GM18502 (cell line): Measurements from ENCODE around the gene DDHD1.
"Not testable (repeated sequence)": the region's sequence is repeated elsewhere in the genome, so short reads cannot be mapped to it uniquely, and the experiment has no call there.

Experiments
- ATAC-seq: cut with Tn5 transposase; IDR thresholded peaks from one replicate; pipeline ENCODE4 v1.9.1; 2021; ENCODE audit warnings: mild to moderate bottlenecking; ENCODE audit not compliant: unreplicated experiment, poor library complexity

Gene DDHD1

GRCh38 chr14:53153702-53154112 lies 584 bp upstream of the DDHD1 start:
- ATAC-seq: no peak

- ATAC-seq: peak; percentile 27
Measured at GRCh38 chr14:53152184-53152886, 788 bp downstream of the DDHD1 start.

GRCh38 chr14:53151523-53152183 lies 1.5 kb downstream of the DDHD1 start:
- ATAC-seq: no peak

- no peak for ATAC-seq
Measured at GRCh38 chr14:53149668-53150316, 3.3 kb downstream of the DDHD1 start.

- peak; percentile 14 for ATAC-seq
Measured at GRCh38 chr14:53148671-53149070, 4.5 kb downstream of the DDHD1 start.

- no peak for ATAC-seq
Measured at GRCh38 chr14:53147893-53148292, 5.2 kb downstream of the DDHD1 start.

- ATAC-seq: peak; percentile 33
Measured at GRCh38 chr14:53147208-53147607, 5.9 kb downstream of the DDHD1 start.

GRCh38 chr14:53146739-53147138 lies 6.4 kb downstream of the DDHD1 start:
- no peak for ATAC-seq

GRCh38 chr14:53144244-53144643 lies 8.9 kb downstream of the DDHD1 start:
- peak; percentile 83 for ATAC-seq

GRCh38 chr14:53140585-53140984 lies 12.5 kb downstream of the DDHD1 start:
- ATAC-seq: no peak

- no peak for ATAC-seq
Measured at GRCh38 chr14:53137568-53138203, 15.4 kb downstream of the DDHD1 start.

- ATAC-seq: not testable (repeated sequence)
Measured at GRCh38 chr14:53130491-53130890, 22.6 kb downstream of the DDHD1 start.

GRCh38 chr14:53128303-53129028 lies 24.7 kb downstream of the DDHD1 start:
- ATAC-seq: no peak

- no peak for ATAC-seq
Measured at GRCh38 chr14:53127832-53128231, 25.3 kb downstream of the DDHD1 start.

GRCh38 chr14:53127151-53127550 lies 26.0 kb downstream of the DDHD1 start:
- peak; percentile 32 for ATAC-seq

GRCh38 chr14:53126731-53127130 lies 26.4 kb downstream of the DDHD1 start:
- ATAC-seq: peak; percentile 60

- no peak for ATAC-seq
Measured at GRCh38 chr14:53124786-53125185, 28.3 kb downstream of the DDHD1 start.

- not testable (repeated sequence) for ATAC-seq
Measured at GRCh38 chr14:53121419-53121818, 31.7 kb downstream of the DDHD1 start.

GRCh38 chr14:53117479-53117878 lies 35.6 kb downstream of the DDHD1 start:
- not testable (repeated sequence) for ATAC-seq

GRCh38 chr14:53113989-53114388 lies 39.1 kb downstream of the DDHD1 start:
- no peak for ATAC-seq
